Left lung (tissue), 10 donors: ENCODE measurements around the gene APMAP. TPM values are rescaled to one million over a fixed set of nuclear protein-coding genes. Genes with fewer than 3 reads are reported as not detected.

Source experiments
- ATAC-seq: fragments of 200-7000 bp; cut with Tn5 transposase; one replicate; pipeline ENCODE4 v1.9.1; 2020; ENCODE audit warnings: moderate library complexity
- DNase-seq, 4 donors: peaks; one replicate each; pipeline ENCODE4 v3.0.0-alpha.2; 2013 to 2020
- H3K27ac ChIP-seq, 2 donors: fragments of 200-600 bp; sonication (generic) in 1 of 2; one replicate each; pipeline versions ENCODE4 v1.5.0 to v1.8.0; 2020 to 2021
- H3K27me3 ChIP-seq, 2 donors: fragments of 200-600 bp; sonication (generic) in 1 of 2; one replicate each; pipeline versions ENCODE4 v1.5.0 to v1.8.0; 2020 to 2021
- H3K36me3 ChIP-seq, 2 donors: fragments of 200-600 bp; sonication (generic) in 1 of 2; one replicate each; pipeline versions ENCODE4 v1.5.0 to v1.8.0; 2020 to 2021
- H3K4me1 ChIP-seq, 2 donors: fragments of 200-600 bp; one replicate each; pipeline ENCODE4 v1.8.0; 2021
- H3K4me3 ChIP-seq, 2 donors: fragments of 200-600 bp; sonication (generic) in 1 of 2; one replicate each; pipeline versions ENCODE4 v1.5.0 to v1.8.0; 2020 to 2021; ENCODE audit warnings: mild to moderate bottlenecking in 1 of 2
- H3K9me3 ChIP-seq, 2 donors: fragments of 200-600 bp; sonication (generic) in 1 of 2; one replicate each; pipeline versions ENCODE4 v1.5.0 to v1.8.0; 2020 to 2021
- CTCF ChIP-seq, 2 donors: fragments of 200-600 bp; sonication (generic) in 1 of 2; IDR thresholded peaks; one replicate each; pipeline versions ENCODE4 v1.5.0 to v1.8.0; 2021; ENCODE audit warnings: antibody characterized with exemption in 2 of 2
- intact Hi-C, 2 donors: fragments of 100-400 bp; cut with DNase I; formaldehyde crosslinking; loops; one replicate each; pipeline versions ENCODE4 v1.11.2 to v1.14.2; 2022
- polyA plus RNA-seq, 6 donors: library from polyadenylated mRNA; unstranded; fragments of 120-200 nt; gene quantifications; one replicate each; pipeline ENCODE4 v1.2.1, GENCODE V29; 2013; ENCODE audit not compliant: insufficient read length in 6 of 6
- total RNA-seq, 2 donors: library from RNA; stranded (reverse); fragmentation: NEBNext Ultra II Directional; extraction: Animal tissue kit (Norgen Biotek cat#: 25700); gene quantifications; one replicate each; pipeline ENCODE4 v1.2.1, GENCODE V29; 2021
- donor health status: DM: no; HTN: yes; CAD: no.
- donor health status: DM: no; HTN: no; CAD: no.

The APMAP gene
- total and polyA plus RNA-seq, 8 donors = 76.2 to 90.2 (median 83.1) TPM

- no peak for ATAC-seq
- Histone ChIP-seq H3K4me3 (no peak overlapping the region), H3K9me3 (no peaks in the 10 kb centered on the region), H3K27me3 (no peaks in the 10 kb centered on the region), H3K4me1 (peaks cover 1 to 96% of the 10 kb centered on the region in 2 donors), H3K27ac (peak overlapping the region in 1 of 2 donors; percentile 96), H3K36me3 (peaks cover 0 to 19% of the 10 kb centered on the region in 2 donors)
- intact Hi-C loops = no loop called here
- no peak for DNase-seq
- TF ChIP-seq CTCF (IDR thresholded peaks at IDR 0.05) = no peak
Observed at GRCh38 chr20:24985802-24986201, 6.7 kb downstream of the APMAP start.

GRCh38 chr20:24984961-24985640 lies 7.5 kb downstream of the APMAP start:
- no peak for DNase-seq
- H3K27ac ChIP-seq = peak overlapping the region in 1 of 2 donors; percentile 96

GRCh38 chr20:24983896-24984295 lies 8.7 kb downstream of the APMAP start:
- DNase-seq (no peak), ATAC-seq (no peak)
- peak overlapping the region in 1 of 2 donors; percentile 96 for H3K27ac ChIP-seq
- H3K4me3 ChIP-seq = no peak overlapping the region
- peaks cover 0 to 85% of the 10 kb centered on the region in 2 donors for H3K4me1 ChIP-seq
- H3K9me3 ChIP-seq = no peaks in the 10 kb centered on the region
- intact Hi-C loops = no loop called here
- TF ChIP-seq CTCF (IDR thresholded peaks at IDR 0.05) = no peak
- H3K36me3 ChIP-seq = peaks cover 0 to 27% of the 10 kb centered on the region in 2 donors
- H3K27me3 ChIP-seq = no peaks in the 10 kb centered on the region

More at GRCh38 chr20:24984961-24985640, 7.5 kb downstream of the APMAP start:
- H3K4me3 ChIP-seq = no peak overlapping the region
- intact Hi-C loops = no loop called here
- H3K4me1 ChIP-seq = peaks cover 0 to 96% of the 10 kb centered on the region in 2 donors
- no peaks in the 10 kb centered on the region for H3K9me3 ChIP-seq
- peak; percentile 10 for ATAC-seq
- peaks cover 0 to 26% of the 10 kb centered on the region in 2 donors for H3K36me3 ChIP-seq
- TF ChIP-seq CTCF (IDR thresholded peaks at IDR 0.05) = no peak
- H3K27me3 ChIP-seq = no peaks in the 10 kb centered on the region

DNA sequence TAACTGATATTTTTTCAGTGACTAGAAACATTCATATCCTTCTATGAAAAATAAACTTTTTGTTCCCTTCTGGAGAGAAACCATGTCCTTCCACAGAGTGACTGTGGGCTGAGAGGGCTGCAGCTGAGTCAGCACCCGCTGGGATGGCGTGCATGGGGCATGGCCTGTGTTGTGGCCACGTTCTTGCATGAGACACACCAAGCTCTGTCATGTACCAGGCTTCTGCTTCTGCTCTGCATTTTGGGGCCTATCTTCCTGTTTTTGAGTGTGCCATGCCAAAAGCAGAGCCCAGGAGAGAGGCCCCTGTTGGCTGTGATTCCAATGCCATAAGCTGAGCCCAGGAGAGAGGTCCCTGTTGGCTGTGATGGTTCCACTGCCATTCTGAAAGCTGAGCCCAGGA lies 10.8 kb downstream of the APMAP start:
- Histone ChIP-seq H3K27me3 (no peaks in the 10 kb centered on the region), H3K27ac (peak overlapping the region in 1 of 2 donors; percentile 96), H3K4me3 (no peak overlapping the region), H3K4me1 (peaks cover 0 to 65% of the 10 kb centered on the region in 2 donors), H3K36me3 (peaks cover 0 to 47% of the 10 kb centered on the region in 2 donors), H3K9me3 (no peaks in the 10 kb centered on the region)
- no peak for TF ChIP-seq CTCF (IDR thresholded peaks at IDR 0.05)
- intact Hi-C loops = no loop called here
- ATAC-seq (peak; percentile 81), DNase-seq (peak in 2 of 4 donors; percentile 82 to 91)

DNA sequence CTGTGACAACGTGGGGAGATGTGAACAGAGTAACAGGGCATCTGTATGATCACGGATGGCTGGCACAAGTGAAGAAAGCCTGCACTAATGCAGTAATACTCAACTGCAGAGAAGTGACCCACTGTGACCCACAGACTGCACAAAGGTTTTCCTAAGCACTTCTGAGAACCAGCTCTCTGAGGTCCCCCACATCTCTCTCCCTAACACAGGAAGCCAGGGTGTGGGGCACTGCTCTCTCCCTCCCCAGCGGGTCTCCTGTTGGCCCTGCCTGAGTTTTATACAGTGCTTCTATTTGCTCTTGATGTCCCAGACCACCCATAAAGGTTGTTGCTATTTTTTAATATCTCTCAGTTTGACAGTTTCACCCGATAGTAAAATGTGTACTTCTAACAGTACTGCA lies 11.3 kb downstream of the APMAP start:
- H3K4me1 ChIP-seq = peaks cover 0 to 60% of the 10 kb centered on the region in 2 donors
- TF ChIP-seq CTCF (IDR thresholded peaks at IDR 0.05) = no peak
- H3K27me3 ChIP-seq = no peaks in the 10 kb centered on the region
- H3K4me3 ChIP-seq = no peak overlapping the region
- H3K9me3 ChIP-seq = no peaks in the 10 kb centered on the region
- peak overlapping the region in 1 of 2 donors; percentile 96 for H3K27ac ChIP-seq
- peaks cover 0 to 52% of the 10 kb centered on the region in 2 donors for H3K36me3 ChIP-seq
- intact Hi-C loops = no loop called here
- DNase-seq (no peak), ATAC-seq (no peak)
